ENCODE results near the gene ANP32D.
"Not testable (repeated sequence)": the region's sequence is repeated elsewhere in the genome, so short reads cannot be mapped to it uniquely, and the experiment has no call there.

The ANP32D gene

GRCh38 chr12:48459259-48459658 lies 13.1 kb upstream of the ANP32D start:
- CTCF ChIA-PET: no interaction called here
- DNase-seq (ENCODE audit: low read depth, low spot score): no peak
- H3K4me3 ChIP-seq (ENCODE audit: low read depth, low read length): no peak overlapping the region
- POLR2A ChIA-PET: no interaction called here
- no peak for TF ChIP-seq CTCF (IDR thresholded peaks at IDR 0.05; ENCODE audit: insufficient read depth, low read length, missing control alignments)

DNA sequence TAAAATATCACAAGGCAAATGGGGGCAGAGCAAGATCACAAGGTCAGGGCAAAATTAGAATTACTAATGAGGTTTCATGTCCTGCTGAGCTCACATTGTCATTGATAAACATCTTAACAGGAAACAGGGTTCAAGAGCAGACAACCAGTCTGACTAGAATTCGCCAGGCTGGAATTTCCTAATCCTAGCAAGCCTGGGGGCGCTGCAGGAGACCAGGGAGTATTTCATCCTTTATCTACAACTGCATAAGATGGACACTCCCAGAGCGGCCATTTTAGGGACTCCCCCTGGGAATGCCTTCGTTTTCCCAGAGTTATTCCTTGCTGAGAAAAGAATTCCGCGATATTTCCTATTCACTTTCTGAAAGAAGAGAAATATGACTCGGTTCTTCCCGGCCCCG lies 3.3 kb upstream of the ANP32D start:
- H3K4me3 ChIP-seq (ENCODE audit: low read depth, low read length); DNase-seq (ENCODE audit: low read depth, low spot score); CTCF ChIA-PET; POLR2A ChIA-PET: not testable (repeated sequence)

- ChIA-PET POLR2A (no interaction called here), CTCF (no interaction called here)
- no peak for TF ChIP-seq CTCF (IDR thresholded peaks at IDR 0.05; ENCODE audit: insufficient read depth, low read length, missing control alignments)
- H3K4me3 ChIP-seq (ENCODE audit: low read depth, low read length): no peak overlapping the region
- DNase-seq (ENCODE audit: low read depth, low spot score): no peak
Observed at GRCh38 chr12:48473061-48473460, 702 bp downstream of the ANP32D start.

- POLR2A ChIA-PET; CTCF ChIA-PET; H3K4me3 ChIP-seq (ENCODE audit: low read depth, low read length); DNase-seq (ENCODE audit: low read depth, low spot score): not testable (repeated sequence)
Observed at GRCh38 chr12:48474497-48474896, 2.1 kb downstream of the ANP32D start.

GRCh38 chr12:48482198-48482597 lies 9.8 kb downstream of the ANP32D start, which contains the start of gene C12orf54:
C12orf54 (plus strand) TSS chr12:48482498; CDS start chr12:48483297, 799 bp downstream.
- ChIA-PET CTCF (no interaction called here), POLR2A (no interaction called here)
- no peak within 1 kb of the TSS for H3K4me3 ChIP-seq (ENCODE audit: low read depth, low read length)
- DNase-seq (ENCODE audit: low read depth, low spot score): no peak
- no peak for TF ChIP-seq CTCF (IDR thresholded peaks at IDR 0.05; ENCODE audit: insufficient read depth, low read length, missing control alignments)

GRCh38 chr12:48482930-48483329 lies 10.6 kb downstream of the ANP32D start:
- no peak overlapping the region for H3K4me3 ChIP-seq (ENCODE audit: low read depth, low read length)
- POLR2A ChIA-PET: no interaction called here
- DNase-seq (ENCODE audit: low read depth, low spot score): no peak
- CTCF ChIA-PET: no interaction called here
- no peak for TF ChIP-seq CTCF (IDR thresholded peaks at IDR 0.05; ENCODE audit: insufficient read depth, low read length, missing control alignments)

GRCh38 chr12:48486261-48486660 lies 13.9 kb downstream of the ANP32D start:
- CTCF ChIA-PET: no interaction called here
- no peak for DNase-seq (ENCODE audit: low read depth, low spot score)
- POLR2A ChIA-PET: no interaction called here
- TF ChIP-seq CTCF (IDR thresholded peaks at IDR 0.05; ENCODE audit: insufficient read depth, low read length, missing control alignments): no peak
- H3K4me3 ChIP-seq (ENCODE audit: low read depth, low read length): no peak overlapping the region

DNA sequence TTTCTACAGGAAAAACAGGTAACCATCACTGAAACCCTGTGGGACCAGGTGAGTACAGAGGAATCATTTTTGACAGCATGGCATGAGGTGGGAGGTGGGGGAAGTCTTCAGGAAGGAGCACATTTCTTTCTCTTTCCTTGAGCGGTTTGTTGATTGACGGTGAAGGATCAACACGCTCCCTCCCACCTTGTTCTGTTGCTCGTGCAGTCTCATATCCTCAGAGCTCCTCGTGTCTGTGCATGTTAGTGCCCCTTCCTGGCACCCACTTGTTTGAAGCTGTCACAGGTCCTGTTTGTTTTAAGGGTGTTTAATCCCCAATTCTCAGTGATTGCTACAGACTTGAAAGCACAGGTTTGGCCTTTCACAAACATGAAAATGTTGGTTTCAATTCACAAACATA lies 14.3 kb downstream of the ANP32D start:
- H3K4me3 ChIP-seq (ENCODE audit: low read depth, low read length): no peak overlapping the region
- CTCF ChIA-PET: no interaction called here
- no peak for DNase-seq (ENCODE audit: low read depth, low spot score)
- POLR2A ChIA-PET: no interaction called here
- TF ChIP-seq CTCF (IDR thresholded peaks at IDR 0.05; ENCODE audit: insufficient read depth, low read length, missing control alignments): no peak
